Measurements from ENCODE around the gene FAM25G.

DNA sequence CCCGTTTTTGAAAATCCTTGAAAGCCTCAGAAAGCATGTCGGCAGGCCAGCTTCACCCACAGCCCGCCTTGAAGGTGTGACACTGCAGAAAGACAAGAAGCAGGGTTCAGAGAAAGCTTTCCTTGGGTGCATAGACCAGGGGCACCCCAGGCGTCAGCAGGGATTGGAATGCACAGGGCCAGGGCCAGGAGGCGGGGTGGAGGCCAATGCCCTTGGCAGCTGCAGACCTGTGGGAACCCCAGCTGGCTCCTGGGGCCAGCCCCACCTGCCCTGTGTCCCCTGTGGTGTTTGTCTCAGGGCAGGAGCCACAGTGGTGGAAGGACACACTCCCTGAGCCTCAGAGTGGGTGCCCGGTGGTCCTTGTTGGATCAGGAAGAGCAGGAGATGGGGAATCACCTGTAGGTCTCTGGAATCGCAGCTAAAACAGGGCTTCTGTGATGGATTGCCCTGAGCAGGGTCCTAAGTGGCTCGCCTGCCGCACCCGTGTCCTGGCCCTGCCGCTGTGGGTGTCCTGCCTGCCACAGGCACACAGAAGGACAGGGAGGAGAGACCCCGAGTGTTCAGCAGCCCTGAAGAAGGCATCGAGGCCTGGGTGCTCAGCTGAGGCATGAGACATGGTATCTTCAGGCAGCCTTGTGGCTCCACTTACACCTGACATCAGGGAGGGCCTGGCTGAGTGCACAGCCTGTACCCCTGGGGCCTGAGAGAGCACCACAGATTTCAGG is 40.1 kb downstream of the FAM25G start:
- TF ChIP-seq, protein P1, sequence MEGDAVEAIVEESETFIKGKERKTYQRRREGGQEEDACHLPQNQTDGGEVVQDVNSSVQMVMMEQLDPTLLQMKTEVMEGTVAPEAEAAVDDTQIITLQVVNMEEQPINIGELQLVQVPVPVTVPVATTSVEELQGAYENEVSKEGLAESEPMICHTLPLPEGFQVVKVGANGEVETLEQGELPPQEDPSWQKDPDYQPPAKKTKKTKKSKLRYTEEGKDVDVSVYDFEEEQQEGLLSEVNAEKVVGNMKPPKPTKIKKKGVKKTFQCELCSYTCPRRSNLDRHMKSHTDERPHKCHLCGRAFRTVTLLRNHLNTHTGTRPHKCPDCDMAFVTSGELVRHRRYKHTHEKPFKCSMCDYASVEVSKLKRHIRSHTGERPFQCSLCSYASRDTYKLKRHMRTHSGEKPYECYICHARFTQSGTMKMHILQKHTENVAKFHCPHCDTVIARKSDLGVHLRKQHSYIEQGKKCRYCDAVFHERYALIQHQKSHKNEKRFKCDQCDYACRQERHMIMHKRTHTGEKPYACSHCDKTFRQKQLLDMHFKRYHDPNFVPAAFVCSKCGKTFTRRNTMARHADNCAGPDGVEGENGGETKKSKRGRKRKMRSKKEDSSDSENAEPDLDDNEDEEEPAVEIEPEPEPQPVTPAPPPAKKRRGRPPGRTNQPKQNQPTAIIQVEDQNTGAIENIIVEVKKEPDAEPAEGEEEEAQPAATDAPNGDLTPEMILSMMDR (IDR thresholded peaks at IDR 0.05; ENCODE audit: insufficient read depth, low read length) = no peak
- no peak for TF ChIP-seq GABPA (IDR thresholded peaks at IDR 0.05; ENCODE audit: low read depth)
